ENCODE data around the gene ASXL1.
A peak's percentile ranks its signal among the peaks of the same experiment; 100 is the strongest.
"Not testable (repeated sequence)": the region's sequence is repeated elsewhere in the genome, so short reads cannot be mapped to it uniquely, and the experiment has no call there.

ASXL1 gene

GRCh38 chr20:32329817-32330554, 28.1 kb upstream of the ASXL1 start:
- H3K9me3 Mint-ChIP-seq, result no peaks in the 10 kb centered on the region
- no peak overlapping the region for H3K4me3 Mint-ChIP-seq
- DNase-seq, result no peak
- H3K36me3 Mint-ChIP-seq, result peaks cover 27% of the 10 kb centered on the region
- peaks cover 9% of the 10 kb centered on the region for H3K4me1 Mint-ChIP-seq
- no peaks in the 10 kb centered on the region for H3K27me3 Mint-ChIP-seq
- CTCF ChIA-PET, result no interaction called here
- no peak overlapping the region for H3K27ac Mint-ChIP-seq

GRCh38 chr20:32330555-32330897, 27.6 kb upstream of the ASXL1 start:
- Mint-ChIP-seq H3K4me1 (peaks cover 9% of the 10 kb centered on the region), H3K27ac (no peak overlapping the region), H3K27me3 (no peaks in the 10 kb centered on the region), H3K4me3 (no peak overlapping the region), H3K36me3 (peaks cover 27% of the 10 kb centered on the region), H3K9me3 (no peaks in the 10 kb centered on the region)
- no peak for DNase-seq
- CTCF ChIA-PET, result no interaction called here

GRCh38 chr20:32332614-32333013, 25.5 kb upstream of the ASXL1 start:
- Mint-ChIP-seq H3K4me3 (no peak overlapping the region), H3K4me1 (peaks cover 9% of the 10 kb centered on the region)
- CTCF ChIA-PET, result no interaction called here

GRCh38 chr20:32333181-32333987, 24.7 kb upstream of the ASXL1 start:
- Mint-ChIP-seq H3K9me3 (no peaks in the 10 kb centered on the region), H3K4me1 (peaks cover 9% of the 10 kb centered on the region), H3K27ac (peak overlapping the region; percentile 86), H3K36me3 (peaks cover 14% of the 10 kb centered on the region), H3K4me3 (no peak overlapping the region), H3K27me3 (no peaks in the 10 kb centered on the region)
- no peak for DNase-seq
- CTCF ChIA-PET, result no interaction called here

More at GRCh38 chr20:32332614-32333013, 25.5 kb upstream of the ASXL1 start:
- DNase-seq, result no peak
- H3K36me3 Mint-ChIP-seq, result peaks cover 14% of the 10 kb centered on the region
- no peaks in the 10 kb centered on the region for H3K9me3 Mint-ChIP-seq
- no peak overlapping the region for H3K27ac Mint-ChIP-seq
- no peaks in the 10 kb centered on the region for H3K27me3 Mint-ChIP-seq

- no peak overlapping the region for H3K4me3 Mint-ChIP-seq
- peaks cover 9% of the 10 kb centered on the region for H3K4me1 Mint-ChIP-seq
- CTCF ChIA-PET, result no interaction called here
- DNase-seq, result no peak
- H3K9me3 Mint-ChIP-seq, result no peaks in the 10 kb centered on the region
- H3K27ac Mint-ChIP-seq, result peak overlapping the region; percentile 86
- no peaks in the 10 kb centered on the region for H3K27me3 Mint-ChIP-seq
- peaks cover 12% of the 10 kb centered on the region for H3K36me3 Mint-ChIP-seq
Measured at GRCh38 chr20:32333988-32334885, 23.9 kb upstream of the ASXL1 start.

- Mint-ChIP-seq H3K36me3 (peaks cover 4% of the 10 kb centered on the region), H3K4me1 (peaks cover 9% of the 10 kb centered on the region), H3K9me3 (no peaks in the 10 kb centered on the region), H3K27me3 (no peaks in the 10 kb centered on the region), H3K27ac (no peak overlapping the region), H3K4me3 (no peak overlapping the region)
- CTCF ChIA-PET, result interaction anchor here (1.1 to 1.5 kb wide), 4 partner anchors 17 to 315 kb away, joined by 3 to 4 read pairs (median 3); no protein-coding TSS in a partner anchor
- no peak for DNase-seq
Measured at GRCh38 chr20:32336918-32337347, 21.2 kb upstream of the ASXL1 start.

- Mint-ChIP-seq H3K27ac (no peak overlapping the region), H3K4me3 (no peak overlapping the region), H3K36me3 (peaks cover 2% of the 10 kb centered on the region), H3K27me3 (no peaks in the 10 kb centered on the region), H3K9me3 (no peaks in the 10 kb centered on the region), H3K4me1 (peaks cover 9% of the 10 kb centered on the region)
- no peak for DNase-seq
- CTCF ChIA-PET, result interaction anchor here (1.2 to 1.5 kb wide), 3 partner anchors 16 to 314 kb away, joined by 3 read pairs; no protein-coding TSS in a partner anchor
Measured at GRCh38 chr20:32337937-32338661, 20.0 kb upstream of the ASXL1 start.

- CTCF ChIA-PET, result no interaction called here
- no peak overlapping the region for H3K4me3 Mint-ChIP-seq
- peaks cover 1% of the 10 kb centered on the region for H3K36me3 Mint-ChIP-seq
- H3K4me1 Mint-ChIP-seq, result peaks cover 8% of the 10 kb centered on the region
- no peak for DNase-seq
- H3K27me3 Mint-ChIP-seq, result no peaks in the 10 kb centered on the region
- no peak overlapping the region for H3K27ac Mint-ChIP-seq
- H3K9me3 Mint-ChIP-seq, result no peaks in the 10 kb centered on the region
Measured at GRCh38 chr20:32338665-32339064, 19.5 kb upstream of the ASXL1 start.

GRCh38 chr20:32339116-32339515, 19.0 kb upstream of the ASXL1 start:
- CTCF ChIA-PET, result no interaction called here
- H3K36me3 Mint-ChIP-seq, result no peaks in the 10 kb centered on the region
- DNase-seq, result no peak
- H3K27me3 Mint-ChIP-seq, result no peaks in the 10 kb centered on the region
- H3K4me3 Mint-ChIP-seq, result no peak overlapping the region
- no peaks in the 10 kb centered on the region for H3K9me3 Mint-ChIP-seq
- peaks cover 3% of the 10 kb centered on the region for H3K4me1 Mint-ChIP-seq
- H3K27ac Mint-ChIP-seq, result no peak overlapping the region

- H3K27ac Mint-ChIP-seq, H3K9me3 Mint-ChIP-seq, DNase-seq, H3K4me1 Mint-ChIP-seq, CTCF ChIA-PET, H3K36me3 Mint-ChIP-seq, H3K4me3 Mint-ChIP-seq, H3K27me3 Mint-ChIP-seq: not testable (repeated sequence)
Measured at GRCh38 chr20:32341053-32341452, 17.1 kb upstream of the ASXL1 start.

GRCh38 chr20:32343439-32343838, 14.7 kb upstream of the ASXL1 start:
- no peak overlapping the region for H3K27ac Mint-ChIP-seq
- no peaks in the 10 kb centered on the region for H3K4me1 Mint-ChIP-seq
- H3K4me3 Mint-ChIP-seq, result no peak overlapping the region
- no peaks in the 10 kb centered on the region for H3K27me3 Mint-ChIP-seq
- CTCF ChIA-PET, result no interaction called here
- no peaks in the 10 kb centered on the region for H3K9me3 Mint-ChIP-seq
- no peaks in the 10 kb centered on the region for H3K36me3 Mint-ChIP-seq
- no peak for DNase-seq

GRCh38 chr20:32344835-32345506, 13.2 kb upstream of the ASXL1 start:
- H3K36me3 Mint-ChIP-seq, result peaks cover 2% of the 10 kb centered on the region
- no peak overlapping the region for H3K4me3 Mint-ChIP-seq
- CTCF ChIA-PET, result interaction anchor here (0.5 to 1.1 kb wide), 2 partner anchors 10 to 1110 kb away, joined by 3 read pairs; no protein-coding TSS in a partner anchor
- H3K27me3 Mint-ChIP-seq, result no peaks in the 10 kb centered on the region
- no peaks in the 10 kb centered on the region for H3K4me1 Mint-ChIP-seq
- H3K9me3 Mint-ChIP-seq, result no peaks in the 10 kb centered on the region
- no peak for DNase-seq
- H3K27ac Mint-ChIP-seq, result no peak overlapping the region

GRCh38 chr20:32348207-32348606, 9.9 kb upstream of the ASXL1 start:
- H3K4me3 Mint-ChIP-seq, result no peak overlapping the region
- CTCF ChIA-PET, result interaction anchor here (0.7 kb wide), 1 partner anchor 65 kb away, joined by 3 read pairs; no protein-coding TSS in a partner anchor
- H3K27me3 Mint-ChIP-seq, result no peaks in the 10 kb centered on the region
- peaks cover 3% of the 10 kb centered on the region for H3K4me1 Mint-ChIP-seq
- H3K9me3 Mint-ChIP-seq, result no peaks in the 10 kb centered on the region
- no peak for DNase-seq
- no peak overlapping the region for H3K27ac Mint-ChIP-seq
- H3K36me3 Mint-ChIP-seq, result peaks cover 2% of the 10 kb centered on the region
